ENCODE results near the gene NAA10.

The NAA10 gene

DNA sequence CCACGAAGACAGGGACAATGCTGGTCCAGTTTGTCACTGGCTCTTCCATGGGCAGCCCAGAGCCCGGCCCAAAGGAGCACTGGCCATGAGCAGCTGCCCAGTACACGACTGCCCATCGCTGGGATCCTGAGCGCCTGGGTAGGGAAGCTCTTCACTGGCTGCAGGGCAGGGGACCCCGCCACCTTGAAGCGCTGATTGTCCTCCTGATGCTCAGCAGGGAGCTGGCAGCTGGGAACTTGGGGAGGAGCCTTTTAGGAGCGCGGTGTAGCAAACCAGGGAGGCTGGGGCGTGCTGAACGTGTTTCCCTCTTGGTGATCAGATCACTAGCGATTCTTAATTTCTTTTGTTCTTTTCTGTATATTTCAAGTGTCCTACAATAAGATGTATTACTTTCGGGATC is 50.7 kb downstream of the NAA10 start:
- DNase-seq (ENCODE audit: low spot score) = no peak
- H3K36me3 ChIP-seq (replicated peaks in 1 of 2; ENCODE audit: control insufficient read depth in 2 of 2, insufficient read depth in 2 of 2, low read length in 2 of 2) = no peaks in the 10 kb centered on the region
- peaks cover 21 to 60% of the 10 kb centered on the region in 2 donors for H3K4me1 ChIP-seq (ENCODE audit: control insufficient read depth in 2 of 2, insufficient read depth in 1 of 2, low read depth in 1 of 2, low read length in 2 of 2)
- H4K8ac ChIP-seq (ENCODE audit: low read depth, low read length) = no peak overlapping the region
- no peak overlapping the region for H2BK12ac ChIP-seq (ENCODE audit: low read length)
- no peak overlapping the region for H3K4me3 ChIP-seq (ENCODE audit: low read length in 2 of 2)
- no peak overlapping the region for H2AFZ ChIP-seq (ENCODE audit: low read length)
- H3K79me1 ChIP-seq (ENCODE audit: low read depth, low read length) = peaks cover 1% of the 10 kb centered on the region
- peaks cover 0 to 41% (median 25%) of the 10 kb centered on the region in 3 experiments for H3K27me3 ChIP-seq (ENCODE audit: control insufficient read depth in 3 of 3, insufficient read depth in 3 of 3, low read depth in 1 of 3, low read length in 3 of 3)
- peak overlapping the region; percentile 70 for H2AK5ac ChIP-seq (ENCODE audit: low read depth, low read length)
- no peak overlapping the region for H3K23ac ChIP-seq (ENCODE audit: low read depth, low read length, poor library complexity)
- H3K14ac ChIP-seq (ENCODE audit: low read length) = no peak overlapping the region
- no peak overlapping the region for H3K4ac ChIP-seq (ENCODE audit: low read length)
- no peak overlapping the region for H3K27ac ChIP-seq (replicated peaks; ENCODE audit: low read length)
- H3K9me3 ChIP-seq (replicated peaks in 1 of 2; ENCODE audit: control insufficient read depth in 2 of 2, insufficient read depth in 1 of 2, low read depth in 1 of 2, low read length in 2 of 2) = no peaks in the 10 kb centered on the region
- H2BK5ac ChIP-seq (ENCODE audit: low read length) = no peak overlapping the region
- no peak overlapping the region for H4K91ac ChIP-seq (ENCODE audit: low read depth, low read length, poor library complexity)
- H2BK120ac ChIP-seq (ENCODE audit: low read depth, low read length) = no peak overlapping the region
- H2BK15ac ChIP-seq (ENCODE audit: low read length) = peak overlapping the region; percentile 37
- H3K18ac ChIP-seq (ENCODE audit: low read length) = peak overlapping the region; percentile 28
- WGBS, 2 donors (ENCODE audit: extremely low coverage in 2 of 2, insufficient read length in 2 of 2, insufficient replicate concordance in 1 of 2) = no CpG with 5 or more reads among the region's 13 CpGs
- H3K9ac ChIP-seq (ENCODE audit: low read depth, low read length, poor library complexity) = no peak overlapping the region
- no peak overlapping the region for H3K4me2 ChIP-seq (ENCODE audit: insufficient read depth, low read length, poor library complexity, severe bottlenecking)

GRCh38 chrX:153883163-153883843 is 51.5 kb downstream of the NAA10 start:
- H2AFZ ChIP-seq (ENCODE audit: low read length) = peak overlapping the region; percentile 71
- no peak overlapping the region for H3K4ac ChIP-seq (ENCODE audit: low read length)
- peaks cover 1% of the 10 kb centered on the region for H3K79me1 ChIP-seq (ENCODE audit: low read depth, low read length)
- no peak overlapping the region for H2BK5ac ChIP-seq (ENCODE audit: low read length)
- WGBS, 2 donors (ENCODE audit: extremely low coverage in 2 of 2, insufficient read length in 2 of 2, insufficient replicate concordance in 1 of 2) = no CpG with 5 or more reads among the region's 13 CpGs
- H3K23ac ChIP-seq (ENCODE audit: low read depth, low read length, poor library complexity) = no peak overlapping the region
- no peak overlapping the region for H4K8ac ChIP-seq (ENCODE audit: low read depth, low read length)
- peak overlapping the region in 1 of 2 donors; percentile 12 for H3K4me3 ChIP-seq (ENCODE audit: low read length in 2 of 2)
- H3K4me2 ChIP-seq (ENCODE audit: insufficient read depth, low read length, poor library complexity, severe bottlenecking) = peak overlapping the region; percentile 18
- H3K27ac ChIP-seq (replicated peaks; ENCODE audit: low read length) = no peak overlapping the region
- peak overlapping the region; percentile 75 for H2AK5ac ChIP-seq (ENCODE audit: low read depth, low read length)
- H3K18ac ChIP-seq (ENCODE audit: low read length) = peak overlapping the region; percentile 80
- no peaks in the 10 kb centered on the region for H3K36me3 ChIP-seq (replicated peaks in 1 of 2; ENCODE audit: control insufficient read depth in 2 of 2, insufficient read depth in 2 of 2, low read length in 2 of 2)
- no peak overlapping the region for H2BK15ac ChIP-seq (ENCODE audit: low read length)
- H2BK120ac ChIP-seq (ENCODE audit: low read depth, low read length) = no peak overlapping the region
- no peaks in the 10 kb centered on the region for H3K9me3 ChIP-seq (replicated peaks in 1 of 2; ENCODE audit: control insufficient read depth in 2 of 2, insufficient read depth in 1 of 2, low read depth in 1 of 2, low read length in 2 of 2)
- H2BK12ac ChIP-seq (ENCODE audit: low read length) = peak overlapping the region; percentile 41
- no peak overlapping the region for H3K9ac ChIP-seq (ENCODE audit: low read depth, low read length, poor library complexity)
- peaks cover 0 to 41% (median 25%) of the 10 kb centered on the region in 3 experiments for H3K27me3 ChIP-seq (ENCODE audit: control insufficient read depth in 3 of 3, insufficient read depth in 3 of 3, low read depth in 1 of 3, low read length in 3 of 3)
- H3K14ac ChIP-seq (ENCODE audit: low read length) = no peak overlapping the region
- no peak for DNase-seq (ENCODE audit: low spot score)
- H3K4me1 ChIP-seq (ENCODE audit: control insufficient read depth in 2 of 2, insufficient read depth in 1 of 2, low read depth in 1 of 2, low read length in 2 of 2) = peaks cover 26 to 68% of the 10 kb centered on the region in 2 donors
- H4K91ac ChIP-seq (ENCODE audit: low read depth, low read length, poor library complexity) = no peak overlapping the region

DNA sequence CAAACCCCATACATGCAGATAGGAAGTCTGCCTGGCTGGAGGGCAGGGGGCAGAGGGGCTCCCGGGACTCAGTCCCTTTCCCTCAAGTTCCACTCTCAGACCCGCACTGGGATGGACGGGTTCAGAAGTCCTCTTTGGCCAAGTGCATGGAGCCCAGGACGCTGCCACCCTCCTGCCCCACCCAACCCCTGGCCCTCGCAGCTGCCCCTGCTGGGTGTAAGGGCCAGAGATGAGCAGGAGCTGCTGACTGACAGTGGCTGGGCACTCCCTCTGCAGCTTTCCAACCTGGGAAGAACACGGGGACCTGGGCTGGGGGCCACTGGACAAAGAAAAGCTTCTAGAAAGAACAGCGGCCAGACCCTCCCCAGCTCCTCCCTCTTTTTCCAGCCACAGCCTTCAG is 52.3 kb downstream of the NAA10 start:
- Histone ChIP-seq H3K27me3 (ENCODE audit: control insufficient read depth in 3 of 3, insufficient read depth in 3 of 3, low read depth in 1 of 3, low read length in 3 of 3) (peaks cover 0 to 34% (median 23%) of the 10 kb centered on the region in 3 experiments), H3K4me2 (ENCODE audit: insufficient read depth, low read length, poor library complexity, severe bottlenecking) (no peak overlapping the region), H4K91ac (ENCODE audit: low read depth, low read length, poor library complexity) (no peak overlapping the region), H3K9ac (ENCODE audit: low read depth, low read length, poor library complexity) (no peak overlapping the region), H2AFZ (ENCODE audit: low read length) (peak overlapping the region; percentile 71), H3K4me3 (ENCODE audit: low read length in 2 of 2) (peak overlapping the region in 1 of 2 donors; percentile 12), H2BK15ac (ENCODE audit: low read length) (no peak overlapping the region), H4K8ac (ENCODE audit: low read depth, low read length) (no peak overlapping the region), H3K23ac (ENCODE audit: low read depth, low read length, poor library complexity) (no peak overlapping the region), H3K14ac (ENCODE audit: low read length) (no peak overlapping the region), H3K4ac (ENCODE audit: low read length) (no peak overlapping the region), H3K4me1 (ENCODE audit: control insufficient read depth in 2 of 2, insufficient read depth in 1 of 2, low read depth in 1 of 2, low read length in 2 of 2) (peaks cover 30 to 75% of the 10 kb centered on the region in 2 donors), H2BK12ac (ENCODE audit: low read length) (peak overlapping the region; percentile 6), H2AK5ac (ENCODE audit: low read depth, low read length) (no peak overlapping the region), H3K9me3 (replicated peaks in 1 of 2; ENCODE audit: control insufficient read depth in 2 of 2, insufficient read depth in 1 of 2, low read depth in 1 of 2, low read length in 2 of 2) (no peaks in the 10 kb centered on the region), H2BK120ac (ENCODE audit: low read depth, low read length) (no peak overlapping the region), H2BK5ac (ENCODE audit: low read length) (no peak overlapping the region), H3K27ac (replicated peaks; ENCODE audit: low read length) (no peak overlapping the region), H3K36me3 (replicated peaks in 1 of 2; ENCODE audit: control insufficient read depth in 2 of 2, insufficient read depth in 2 of 2, low read length in 2 of 2) (no peaks in the 10 kb centered on the region), H3K79me1 (ENCODE audit: low read depth, low read length) (peaks cover 1% of the 10 kb centered on the region), H3K18ac (ENCODE audit: low read length) (peak overlapping the region; percentile 71)
- DNase-seq (ENCODE audit: low spot score) = no peak
- no CpG with 5 or more reads among the region's 7 CpGs for WGBS, 2 donors (ENCODE audit: extremely low coverage in 2 of 2, insufficient read length in 2 of 2, insufficient replicate concordance in 1 of 2)

DNA sequence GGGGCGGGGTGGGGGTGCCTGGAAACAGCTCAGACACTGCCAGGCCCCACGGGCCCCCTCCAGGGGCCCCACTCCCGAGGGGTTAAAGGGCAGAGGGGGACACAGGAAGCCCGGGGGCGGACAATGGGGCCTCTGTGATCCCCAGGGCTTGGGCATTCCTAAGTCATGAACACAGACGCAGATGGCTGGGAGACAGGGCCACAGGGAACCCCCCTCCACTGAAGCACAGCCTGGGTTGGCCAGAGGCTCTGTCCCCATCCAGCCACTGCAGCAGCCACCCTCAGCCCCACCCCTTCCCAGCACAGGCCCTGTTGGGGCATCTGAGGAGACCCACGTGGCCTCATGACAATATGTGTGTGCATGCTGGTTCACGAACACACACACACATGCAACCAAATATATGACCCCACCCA is 52.7 kb downstream of the NAA10 start:
- Histone ChIP-seq H2AK5ac (ENCODE audit: low read depth, low read length) (peak overlapping the region; percentile 46), H2BK15ac (ENCODE audit: low read length) (no peak overlapping the region), H3K18ac (ENCODE audit: low read length) (peak overlapping the region; percentile 71), H3K9me3 (replicated peaks in 1 of 2; ENCODE audit: control insufficient read depth in 2 of 2, insufficient read depth in 1 of 2, low read depth in 1 of 2, low read length in 2 of 2) (no peaks in the 10 kb centered on the region), H2AFZ (ENCODE audit: low read length) (peak overlapping the region; percentile 43), H3K27me3 (ENCODE audit: control insufficient read depth in 3 of 3, insufficient read depth in 3 of 3, low read depth in 1 of 3, low read length in 3 of 3) (peaks cover 0 to 31% (median 19%) of the 10 kb centered on the region in 3 experiments), H4K8ac (ENCODE audit: low read depth, low read length) (no peak overlapping the region), H3K4me2 (ENCODE audit: insufficient read depth, low read length, poor library complexity, severe bottlenecking) (no peak overlapping the region), H3K14ac (ENCODE audit: low read length) (no peak overlapping the region), H4K91ac (ENCODE audit: low read depth, low read length, poor library complexity) (no peak overlapping the region), H3K27ac (replicated peaks; ENCODE audit: low read length) (no peak overlapping the region), H3K4me1 (ENCODE audit: control insufficient read depth in 2 of 2, insufficient read depth in 1 of 2, low read depth in 1 of 2, low read length in 2 of 2) (peaks cover 30 to 75% of the 10 kb centered on the region in 2 donors), H3K4ac (ENCODE audit: low read length) (no peak overlapping the region), H3K9ac (ENCODE audit: low read depth, low read length, poor library complexity) (no peak overlapping the region), H3K36me3 (replicated peaks in 1 of 2; ENCODE audit: control insufficient read depth in 2 of 2, insufficient read depth in 2 of 2, low read length in 2 of 2) (no peaks in the 10 kb centered on the region), H2BK5ac (ENCODE audit: low read length) (no peak overlapping the region), H2BK120ac (ENCODE audit: low read depth, low read length) (no peak overlapping the region), H3K23ac (ENCODE audit: low read depth, low read length, poor library complexity) (no peak overlapping the region), H3K4me3 (ENCODE audit: low read length in 2 of 2) (no peak overlapping the region), H3K79me1 (ENCODE audit: low read depth, low read length) (peaks cover 1% of the 10 kb centered on the region), H2BK12ac (ENCODE audit: low read length) (peak overlapping the region; percentile 6)
- DNase-seq (ENCODE audit: low spot score) = no peak
- no CpG with 5 or more reads among the region's 8 CpGs for WGBS, 2 donors (ENCODE audit: extremely low coverage in 2 of 2, insufficient read length in 2 of 2, insufficient replicate concordance in 1 of 2)
